Kidney (tissue), 14 donors: Measurements from ENCODE around the gene NRXN3. TPM values are rescaled to one million over a fixed set of nuclear protein-coding genes. Genes with fewer than 3 reads are reported as not detected.

Experiments used
- DNase-seq, 5 donors: peaks; one replicate each; pipeline ENCODE4 v3.0.0-alpha.2; 2013 to 2020
- FAIRE-seq: peaks from 2 replicates; lab custom pipeline; 2012; peaks lifted over from hg19 to GRCh38; lab: Jason Lieb, UNC
- H3K27ac ChIP-seq, 2 donors: one replicate each; pipeline ENCODE4 v1.7.0; 2013; ENCODE audit warnings: low read depth in 2 of 2, low read length in 2 of 2, inconsistent platforms in 1 of 2
- H3K27me3 ChIP-seq: one replicate; pipeline ENCODE4 v1.7.1; 2013; ENCODE audit warnings: low read length, inconsistent platforms; ENCODE audit not compliant: control insufficient read depth, insufficient read depth
- H3K36me3 ChIP-seq, 3 donors: one replicate each; pipeline versions ENCODE4 v1.7.0 to v1.7.1; 2013; ENCODE audit warnings: low read length in 3 of 3, control low read depth in 1 of 3, inconsistent platforms in 1 of 3; ENCODE audit not compliant: insufficient read depth in 3 of 3, control insufficient read depth in 2 of 3
- H3K4me1 ChIP-seq, 3 donors: one replicate each; pipeline versions ENCODE4 v1.7.0 to v1.7.1; 2013; ENCODE audit warnings: low read length in 3 of 3, inconsistent platforms in 1 of 3, low read depth in 1 of 3; ENCODE audit not compliant: control insufficient read depth in 2 of 3, insufficient read depth in 2 of 3
- H3K4me3 ChIP-seq, 3 donors: one replicate each; pipeline versions ENCODE4 v1.7.0 to v1.8.1; 2013; ENCODE audit warnings: low read length in 3 of 3, control low read depth in 1 of 3, inconsistent platforms in 1 of 3
- H3K9ac ChIP-seq, 3 donors: one replicate each; pipeline versions ENCODE4 v1.7.0 to v1.7.1; 2013; ENCODE audit warnings: low read length in 3 of 3, control low read depth in 1 of 3, inconsistent platforms in 1 of 3
- H3K9me3 ChIP-seq, 3 donors: one replicate each; pipeline versions ENCODE4 v1.7.0 to v1.7.1; 2013; ENCODE audit warnings: low read length in 3 of 3, control low read depth in 1 of 3, inconsistent platforms in 1 of 3; ENCODE audit not compliant: control insufficient read depth in 2 of 3, insufficient read depth in 1 of 3
- intact Hi-C: fragments of 100-400 bp; cut with DNase I; formaldehyde crosslinking; loops from one replicate; pipeline ENCODE4 v1.11.1; 2022
- polyA plus RNA-seq: library from polyadenylated mRNA; stranded (reverse); fragments of 350-450 nt; fragmentation: Illumina TruSeq; extraction: RNeasy Lipid Tissue Mini Kit (QIAGEN cat#74804); gene quantifications from one replicate; pipeline ENCODE4 v1.2.3, GENCODE V29; 2014; ENCODE audit warnings: low read depth, low replicate concordance; ENCODE audit not compliant: insufficient read depth
- total RNA-seq: library from RNA; stranded (reverse); fragmentation: NEBNext Ultra II Directional; extraction: Animal tissue kit (Norgen Biotek cat#: 25700); gene quantifications from one replicate; pipeline ENCODE4 v1.2.1, GENCODE V29; 2021
- TF ChIP-seq, protein P1 (sequence below): IDR thresholded peaks from 3 replicates; pipeline ENCODE4 v1.5.1; 2012; ENCODE audit warnings: mild to moderate bottlenecking, moderate library complexity, borderline replicate concordance; ENCODE audit not compliant: insufficient read depth; ENCODE audit errors: extremely low read depth
- donor health status: control.
- donor health status: control.
- donor health status: control.
- donor health status: control.
- donor health status: control.
- donor health status: DM: yes; HTN: yes; CAD: no.
- donor health status: Normal renal cell carcinoma (clear cell type).

NRXN3 gene
- total and polyA plus RNA-seq, 2 donors from 2014 or later, result 1.5 to 2.4 TPM

DNA sequence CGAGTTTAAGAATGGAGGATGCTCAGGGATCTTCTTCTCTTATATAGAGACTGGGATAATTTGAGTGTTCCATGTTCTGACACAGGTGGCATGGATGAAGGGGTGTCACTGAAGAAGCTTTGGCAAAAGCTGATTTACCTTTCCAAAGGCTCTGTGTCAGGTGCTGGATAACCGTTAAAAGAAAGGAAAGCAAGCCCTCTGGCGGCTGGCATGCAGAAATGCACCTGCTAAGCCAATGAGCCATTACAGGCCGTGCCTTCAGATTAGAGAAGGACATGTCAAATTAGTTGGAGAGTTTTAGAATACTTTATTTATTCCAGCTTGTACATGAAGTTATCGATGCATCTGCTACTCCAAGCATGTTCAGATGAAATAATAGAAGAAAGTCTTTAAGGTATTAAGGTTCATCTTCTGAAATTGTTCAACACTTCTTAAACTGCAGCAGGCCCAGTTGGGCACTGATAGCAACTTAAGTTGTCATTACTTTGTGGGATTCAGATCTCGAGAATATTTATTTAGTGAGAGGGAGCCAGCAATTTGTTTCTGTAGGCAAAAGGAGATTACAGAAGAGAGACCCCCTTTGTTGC is 678.2 kb downstream of the NRXN3 start:
- DNase-seq (peak in 4 of 5 donors; percentile 51 to 77 (median 64)), FAIRE-seq (no peak)
- TF ChIP-seq, protein P1, sequence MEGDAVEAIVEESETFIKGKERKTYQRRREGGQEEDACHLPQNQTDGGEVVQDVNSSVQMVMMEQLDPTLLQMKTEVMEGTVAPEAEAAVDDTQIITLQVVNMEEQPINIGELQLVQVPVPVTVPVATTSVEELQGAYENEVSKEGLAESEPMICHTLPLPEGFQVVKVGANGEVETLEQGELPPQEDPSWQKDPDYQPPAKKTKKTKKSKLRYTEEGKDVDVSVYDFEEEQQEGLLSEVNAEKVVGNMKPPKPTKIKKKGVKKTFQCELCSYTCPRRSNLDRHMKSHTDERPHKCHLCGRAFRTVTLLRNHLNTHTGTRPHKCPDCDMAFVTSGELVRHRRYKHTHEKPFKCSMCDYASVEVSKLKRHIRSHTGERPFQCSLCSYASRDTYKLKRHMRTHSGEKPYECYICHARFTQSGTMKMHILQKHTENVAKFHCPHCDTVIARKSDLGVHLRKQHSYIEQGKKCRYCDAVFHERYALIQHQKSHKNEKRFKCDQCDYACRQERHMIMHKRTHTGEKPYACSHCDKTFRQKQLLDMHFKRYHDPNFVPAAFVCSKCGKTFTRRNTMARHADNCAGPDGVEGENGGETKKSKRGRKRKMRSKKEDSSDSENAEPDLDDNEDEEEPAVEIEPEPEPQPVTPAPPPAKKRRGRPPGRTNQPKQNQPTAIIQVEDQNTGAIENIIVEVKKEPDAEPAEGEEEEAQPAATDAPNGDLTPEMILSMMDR, result peak; percentile 84
- intact Hi-C loops, result no loop called here
- no peaks in the 10 kb centered on the region for H3K27me3 ChIP-seq
- H3K27ac ChIP-seq, result no peak overlapping the region
- no peak overlapping the region for H3K4me3 ChIP-seq
- no peak overlapping the region for H3K9ac ChIP-seq
- H3K9me3 ChIP-seq, result no peaks in the 10 kb centered on the region
- H3K36me3 ChIP-seq, result no peaks in the 10 kb centered on the region
- H3K4me1 ChIP-seq, result no peaks in the 10 kb centered on the region

DNA sequence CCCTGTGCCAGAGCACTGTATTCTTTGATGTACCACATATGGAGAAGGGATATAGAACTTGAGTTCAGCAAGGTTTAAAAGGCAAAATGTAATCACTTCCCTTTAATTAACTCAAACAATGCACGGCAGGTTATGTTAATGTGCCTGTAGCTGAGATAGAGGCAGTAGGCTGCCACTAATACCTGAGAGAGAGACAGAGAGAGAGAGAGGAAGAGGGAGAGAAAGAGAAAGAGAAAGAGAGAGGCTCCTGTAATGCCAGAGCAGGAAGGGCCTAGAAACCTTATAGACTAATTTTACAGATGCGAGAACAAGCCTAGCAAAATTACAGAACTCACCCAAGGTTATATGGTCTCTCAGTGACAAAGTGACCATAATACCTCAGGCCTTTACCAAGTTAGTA is 679.8 kb downstream of the NRXN3 start:
- DNase-seq, result no peak
- Histone ChIP-seq H3K27me3 (no peaks in the 10 kb centered on the region), H3K9me3 (no peaks in the 10 kb centered on the region), H3K9ac (no peak overlapping the region), H3K36me3 (no peaks in the 10 kb centered on the region), H3K4me1 (no peaks in the 10 kb centered on the region), H3K27ac (no peak overlapping the region), H3K4me3 (no peak overlapping the region)
- TF ChIP-seq, protein P1, result no peak
- no peak for FAIRE-seq
- intact Hi-C loops, result no loop called here

DNA sequence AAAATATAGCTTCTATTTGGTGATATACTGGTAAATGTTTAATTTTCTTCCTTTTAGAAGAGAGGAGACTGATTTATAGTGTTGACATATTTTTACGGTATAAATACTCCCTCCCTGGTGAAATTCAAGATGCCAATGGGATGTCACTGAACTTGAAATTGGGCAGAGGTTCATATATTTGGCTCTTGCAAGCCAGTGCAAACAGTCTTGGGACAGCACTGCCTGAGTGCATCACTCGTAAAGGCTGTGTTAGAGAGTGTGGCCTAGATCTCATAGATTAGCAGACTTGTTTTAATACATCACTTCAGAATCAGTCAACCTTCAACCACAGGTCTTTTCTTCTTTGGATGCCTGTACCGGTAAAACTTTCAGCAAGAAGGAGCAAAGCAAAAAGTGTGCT is 681.0 kb downstream of the NRXN3 start:
- H3K4me1 ChIP-seq, result no peaks in the 10 kb centered on the region
- intact Hi-C loops, result no loop called here
- no peak for FAIRE-seq
- TF ChIP-seq, protein P1, result no peak
- no peaks in the 10 kb centered on the region for H3K9me3 ChIP-seq
- H3K36me3 ChIP-seq, result no peaks in the 10 kb centered on the region
- no peak overlapping the region for H3K4me3 ChIP-seq
- H3K9ac ChIP-seq, result no peak overlapping the region
- no peaks in the 10 kb centered on the region for H3K27me3 ChIP-seq
- H3K27ac ChIP-seq, result no peak overlapping the region
- DNase-seq, result peak in 1 of 5 donors; percentile 3

DNA sequence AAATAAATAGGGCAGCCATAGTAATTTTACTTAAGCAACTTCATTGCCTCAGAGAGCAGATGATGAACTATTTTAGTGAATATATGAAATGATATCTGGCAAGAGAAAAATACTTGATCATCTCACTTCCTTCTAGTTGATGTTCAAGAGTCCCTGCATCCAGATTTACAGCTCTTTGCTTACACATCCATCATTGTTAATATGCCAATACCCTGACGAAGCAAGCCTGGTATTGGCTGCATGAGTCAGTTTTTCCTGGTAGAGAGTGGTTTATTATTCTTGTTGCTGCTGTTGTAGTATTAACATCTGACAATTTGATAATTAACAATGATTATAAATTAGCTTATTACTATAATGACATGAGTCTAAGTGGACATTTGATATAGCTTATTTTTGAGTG is 681.9 kb downstream of the NRXN3 start:
- no peaks in the 10 kb centered on the region for H3K27me3 ChIP-seq
- intact Hi-C loops, result no loop called here
- no peak for FAIRE-seq
- H3K4me3 ChIP-seq, result no peak overlapping the region
- TF ChIP-seq, protein P1, result no peak
- no peak overlapping the region for H3K9ac ChIP-seq
- H3K9me3 ChIP-seq, result no peaks in the 10 kb centered on the region
- H3K4me1 ChIP-seq, result no peaks in the 10 kb centered on the region
- H3K36me3 ChIP-seq, result no peaks in the 10 kb centered on the region
- no peak overlapping the region for H3K27ac ChIP-seq
- DNase-seq, result no peak
